KG1 (cell line): ENCODE measurements around the gene RIN1.
"Not testable (repeated sequence)": the region's sequence is repeated elsewhere in the genome, so short reads cannot be mapped to it uniquely, and the experiment has no call there.

Experiments used
- DNase-seq: peaks from one replicate; lab custom pipeline; 2025; lab: John Stamatoyannopoulos, UW

RIN1 gene

DNA sequence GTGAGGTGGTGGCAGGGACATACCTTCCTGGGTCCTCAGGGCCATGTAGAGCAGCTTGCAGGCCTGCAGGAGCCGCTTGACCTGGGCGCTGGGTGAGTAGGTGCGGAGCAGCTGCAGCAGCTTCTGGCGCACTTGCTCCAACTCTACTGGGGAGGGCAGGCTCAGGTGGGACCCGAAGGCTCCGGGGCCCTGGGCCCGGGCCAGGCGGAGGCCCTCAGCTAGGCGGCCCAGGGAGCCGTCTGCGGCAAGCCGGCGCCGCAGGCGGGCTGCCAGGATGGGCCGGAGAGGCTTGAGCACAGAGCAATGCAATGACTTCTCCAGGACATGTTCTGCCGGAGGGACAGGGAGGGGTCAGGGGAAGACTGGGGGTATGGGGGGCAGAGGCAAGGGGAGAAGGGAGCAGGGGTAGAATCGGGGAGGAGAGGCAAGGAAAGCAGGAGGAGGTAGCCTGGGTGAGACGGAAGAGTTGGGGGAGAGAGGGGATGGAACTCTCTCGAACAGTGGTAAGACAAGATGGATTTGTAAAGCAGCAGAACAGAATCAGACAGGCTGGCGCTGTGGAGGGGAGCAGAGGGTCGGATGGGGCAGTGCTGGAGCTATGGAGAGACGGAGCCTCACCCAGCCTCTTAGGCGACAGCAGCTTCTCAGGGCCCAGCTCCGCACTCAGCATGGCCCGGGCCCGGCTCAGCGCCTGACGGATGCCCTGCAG, 2.2 kb downstream of the RIN1 start:
- no peak for DNase-seq

DNA sequence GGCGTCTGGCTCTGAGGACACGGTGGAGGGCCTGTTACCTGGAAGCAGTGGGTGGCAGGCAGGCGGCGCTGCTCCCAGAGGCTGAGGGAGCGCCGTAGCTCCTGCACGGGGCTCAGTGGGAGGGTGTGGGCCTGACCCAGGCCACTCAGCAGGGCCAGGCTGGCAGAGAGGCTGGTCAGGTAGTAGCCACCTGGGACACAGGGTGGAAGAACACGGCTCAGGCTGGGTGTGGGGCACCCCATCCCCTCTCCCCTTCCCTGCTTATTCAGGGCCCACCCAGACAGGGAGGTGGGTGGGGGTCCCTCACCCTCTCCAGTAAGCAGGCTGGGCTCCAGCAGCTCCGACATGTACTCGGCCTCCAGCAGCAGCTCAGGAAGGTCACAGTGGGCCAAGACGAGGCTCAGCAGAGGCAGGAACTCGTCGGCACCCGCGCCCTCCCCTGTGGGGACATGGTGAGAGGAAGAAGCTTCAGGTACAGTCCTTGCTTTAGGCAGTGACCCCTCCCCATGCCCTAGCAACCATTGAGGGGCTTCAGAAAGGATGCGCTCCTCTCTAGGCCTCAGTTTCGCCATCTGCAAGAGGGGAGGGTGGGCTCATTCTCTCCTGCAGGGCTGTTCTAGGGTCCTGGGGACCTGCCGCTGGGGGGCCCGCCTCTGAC, 2.9 kb downstream of the RIN1 start:
- DNase-seq: no peak

DNA sequence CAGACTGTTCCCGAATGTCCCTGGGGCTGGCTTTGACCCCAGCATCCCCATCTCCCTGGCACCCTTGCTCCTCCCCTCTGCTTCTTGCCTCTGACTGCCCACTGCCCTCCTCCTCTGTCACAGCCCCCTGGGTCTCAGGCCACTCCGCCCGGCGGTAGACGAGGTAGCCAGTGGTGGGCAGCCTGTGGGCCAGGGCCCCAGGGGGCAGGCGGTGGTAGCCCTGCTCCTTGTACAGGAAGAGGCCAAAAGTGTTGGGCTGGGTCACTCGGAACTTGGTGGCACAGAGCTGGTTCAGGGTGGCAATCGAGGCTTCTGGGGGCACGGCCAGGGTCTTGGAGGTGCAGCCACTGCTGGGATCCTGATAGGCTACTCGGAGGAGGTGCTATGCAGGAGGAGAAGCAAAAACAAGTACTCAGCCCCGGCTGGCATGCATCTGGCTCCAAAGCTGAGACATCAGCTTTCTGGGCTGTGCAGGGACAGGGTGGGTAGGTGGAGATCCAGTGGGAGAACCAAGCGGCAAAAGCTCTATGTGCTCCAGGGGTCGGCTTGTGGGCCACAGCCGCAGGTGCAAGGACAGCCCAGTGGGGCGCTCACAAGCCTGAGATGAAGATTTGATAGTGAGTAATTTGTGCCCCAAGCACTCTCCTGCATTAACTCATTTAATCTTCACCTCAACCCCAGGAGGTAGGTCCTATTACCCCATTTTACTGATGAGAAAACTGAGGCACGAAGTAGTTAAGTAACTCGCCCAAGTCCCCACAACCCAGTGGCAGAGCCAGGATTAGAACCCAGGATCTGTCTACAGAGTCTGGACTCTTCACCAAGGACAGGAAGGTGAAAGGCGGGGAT, 3.6 kb downstream of the RIN1 start:
- DNase-seq: no peak

DNA sequence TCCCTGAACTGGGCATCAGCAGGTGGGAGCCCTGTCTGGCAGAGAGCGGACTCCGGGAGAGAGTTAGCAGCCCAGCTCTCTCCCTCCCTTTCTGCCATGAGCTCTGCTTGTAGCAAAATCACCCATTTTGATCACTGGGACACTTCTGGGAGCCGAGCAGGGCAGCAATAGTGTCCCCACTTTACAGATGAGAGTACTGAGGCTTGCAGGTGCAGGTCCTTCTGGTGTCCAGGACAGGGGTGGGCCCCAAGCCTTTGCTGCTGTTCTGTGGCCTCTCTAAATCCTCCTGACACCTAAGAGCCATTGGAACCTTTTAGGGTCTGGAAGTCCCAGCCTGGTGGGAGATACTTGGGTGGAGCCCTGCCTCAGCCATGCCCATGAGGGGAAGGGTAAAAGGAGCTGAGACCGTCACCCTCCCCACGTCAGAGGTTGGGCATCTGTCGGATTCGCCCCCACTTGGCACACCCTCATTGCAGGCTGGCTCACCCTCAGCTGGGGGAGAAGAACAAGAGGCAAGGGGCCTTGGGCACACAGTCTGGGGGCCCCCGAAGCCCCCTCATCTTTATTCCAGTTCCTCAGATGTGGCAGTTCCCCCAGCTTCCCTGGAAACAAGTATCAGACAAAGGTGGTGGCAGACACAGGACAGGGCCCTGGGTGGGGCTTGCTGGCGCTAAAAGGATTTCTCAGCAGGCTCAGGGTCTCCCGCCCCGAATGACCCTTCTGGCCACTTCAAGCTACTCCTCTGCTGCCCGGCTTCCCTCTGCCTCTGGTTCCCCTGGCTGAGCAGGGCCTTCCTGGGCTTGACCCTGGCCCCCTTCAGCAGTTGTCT, 4.5 kb downstream of the RIN1 start:
- no peak for DNase-seq

DNA sequence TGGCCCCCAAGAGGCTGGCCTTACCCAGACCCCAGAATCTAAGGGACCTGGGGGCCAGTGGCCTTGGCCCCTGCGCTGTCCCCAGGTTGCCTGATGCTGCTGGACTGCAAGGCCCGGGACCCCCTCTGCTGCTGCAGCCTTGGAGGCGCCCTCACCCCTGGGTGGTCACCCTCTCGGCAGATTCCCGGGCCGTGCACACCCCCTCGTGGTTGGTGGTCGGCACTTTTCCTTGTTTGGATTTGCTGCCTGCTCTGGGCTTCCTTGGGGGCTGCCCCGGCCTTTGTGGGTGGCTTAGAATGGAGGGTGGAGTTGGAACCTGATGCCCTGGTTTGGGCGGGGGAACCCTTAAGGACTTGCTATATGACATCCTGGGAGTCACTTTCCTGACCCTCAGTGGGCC, 5.3 kb downstream of the RIN1 start:
- no peak for DNase-seq

DNA sequence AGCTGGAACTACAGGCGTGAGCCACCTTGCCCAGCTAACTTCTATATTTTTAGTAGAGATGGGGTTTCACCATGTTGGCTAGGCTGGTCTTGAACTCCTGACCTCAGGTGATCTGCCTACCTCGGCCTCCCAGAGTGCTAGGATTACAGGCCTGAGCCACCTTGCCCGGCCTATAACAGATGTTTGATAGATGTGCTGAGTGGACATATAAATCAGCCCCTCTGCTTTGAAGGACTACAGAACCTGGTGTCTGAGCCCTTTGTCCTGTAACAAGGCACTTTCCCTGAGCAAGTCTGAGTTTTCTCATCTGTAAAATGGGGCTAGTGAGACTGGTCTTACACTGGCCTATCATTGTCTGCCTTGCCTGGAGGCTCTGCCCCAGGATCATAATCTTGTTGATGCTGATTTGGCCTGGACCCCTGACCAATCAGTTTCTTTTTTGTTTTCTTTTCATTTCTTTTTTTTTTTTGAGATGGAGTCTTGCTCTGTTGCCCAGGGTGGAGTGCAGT, 7.0 kb downstream of the RIN1 start:
- no peak for DNase-seq

DNA sequence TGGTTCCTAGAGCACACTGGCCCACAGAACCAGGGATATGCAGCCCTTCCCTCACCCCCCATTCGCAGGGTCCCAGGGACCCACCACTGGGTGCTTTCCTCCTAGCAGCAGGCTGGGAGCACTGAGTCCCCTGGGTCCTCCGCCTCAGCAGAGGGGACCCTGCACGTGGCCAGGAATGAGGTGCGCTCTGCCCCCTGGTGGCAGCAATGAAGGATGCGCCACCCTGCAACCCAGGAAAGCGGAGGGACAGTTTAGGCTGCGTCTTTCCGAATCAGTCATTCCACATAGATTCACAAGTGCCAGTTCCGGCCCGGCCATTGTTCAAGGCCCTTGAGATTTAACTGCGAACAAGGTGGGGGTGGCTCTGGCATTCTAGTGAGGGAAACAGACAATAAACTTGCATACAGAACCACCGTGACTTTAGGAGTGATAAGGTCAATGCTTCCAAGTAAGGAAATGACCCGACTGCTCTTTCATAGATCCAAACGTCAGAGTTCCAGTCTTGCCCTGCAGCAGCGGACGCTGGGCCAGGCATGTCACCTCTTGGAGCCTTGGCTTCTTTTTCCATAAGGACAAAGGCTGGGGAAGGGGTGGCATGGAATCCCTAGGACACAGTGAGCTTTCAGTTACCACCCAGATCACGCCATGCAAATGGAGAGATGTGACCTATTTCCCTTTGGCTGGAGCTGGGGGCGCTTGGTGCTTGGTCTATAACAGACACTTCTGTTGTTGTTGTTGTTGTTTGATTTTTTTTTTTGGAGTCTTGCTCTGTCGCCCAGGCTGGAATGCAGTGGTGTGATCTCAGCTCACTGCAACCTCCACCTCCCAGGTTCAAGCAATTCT, 7.7 kb downstream of the RIN1 start:
- DNase-seq: peak; percentile 62

DNA sequence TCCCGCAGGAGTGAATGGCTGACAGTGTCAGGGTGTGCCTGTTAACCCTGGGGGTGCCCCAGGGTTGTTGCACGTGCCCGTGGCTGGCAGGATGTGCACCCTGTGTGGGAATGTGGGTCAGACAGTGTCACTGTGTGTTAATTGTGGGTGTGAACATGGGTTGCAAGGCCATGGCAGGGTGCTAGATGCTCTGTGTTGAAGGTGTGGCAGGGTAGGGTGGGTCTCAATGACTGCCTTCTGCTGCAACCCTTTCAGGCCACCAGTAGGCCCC, 8.3 kb downstream of the RIN1 start:
- no peak for DNase-seq

DNA sequence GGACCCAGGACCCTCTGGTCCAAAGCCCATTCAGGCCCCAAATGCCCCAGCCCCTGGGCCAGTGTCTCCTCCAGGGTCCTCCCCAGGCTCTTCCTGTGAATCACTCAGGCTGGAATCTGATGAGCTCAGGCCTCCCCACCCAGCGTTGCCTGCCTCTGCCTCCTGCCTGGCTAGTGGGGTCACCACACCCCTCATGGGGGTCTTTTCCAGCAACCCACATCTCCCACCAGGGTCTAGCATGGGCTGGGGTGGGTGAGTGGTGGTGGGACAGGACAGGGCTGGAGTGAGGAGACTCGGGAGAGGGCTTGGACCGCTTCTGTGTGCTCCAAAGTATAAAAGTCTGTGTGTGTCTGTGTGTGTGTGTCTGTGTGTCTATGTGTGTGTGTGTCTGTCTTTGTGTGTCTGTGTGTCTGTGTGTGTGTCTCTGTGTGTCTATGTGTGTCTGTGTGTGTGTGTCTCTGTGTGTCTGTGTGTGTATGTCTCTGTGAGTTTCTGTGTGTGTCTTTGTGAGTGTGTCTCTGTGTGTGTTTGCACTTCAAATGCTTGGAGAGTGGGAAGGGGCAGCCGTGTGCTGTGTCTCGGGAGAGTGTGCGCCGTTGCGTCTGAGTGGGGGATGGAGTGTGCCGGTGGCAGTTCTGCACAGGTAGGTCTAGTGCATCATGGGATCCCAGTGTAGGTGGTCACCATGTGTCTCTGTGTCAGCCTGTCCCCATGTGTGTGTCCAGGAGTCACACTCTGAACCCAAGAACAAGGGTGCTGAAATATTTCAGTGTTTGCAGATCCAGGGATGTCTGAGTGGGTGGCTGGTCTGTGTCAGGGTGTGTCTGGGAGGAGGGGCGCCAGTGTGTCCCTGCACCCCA, 8.8 kb downstream of the RIN1 start:
- DNase-seq: no peak

DNA sequence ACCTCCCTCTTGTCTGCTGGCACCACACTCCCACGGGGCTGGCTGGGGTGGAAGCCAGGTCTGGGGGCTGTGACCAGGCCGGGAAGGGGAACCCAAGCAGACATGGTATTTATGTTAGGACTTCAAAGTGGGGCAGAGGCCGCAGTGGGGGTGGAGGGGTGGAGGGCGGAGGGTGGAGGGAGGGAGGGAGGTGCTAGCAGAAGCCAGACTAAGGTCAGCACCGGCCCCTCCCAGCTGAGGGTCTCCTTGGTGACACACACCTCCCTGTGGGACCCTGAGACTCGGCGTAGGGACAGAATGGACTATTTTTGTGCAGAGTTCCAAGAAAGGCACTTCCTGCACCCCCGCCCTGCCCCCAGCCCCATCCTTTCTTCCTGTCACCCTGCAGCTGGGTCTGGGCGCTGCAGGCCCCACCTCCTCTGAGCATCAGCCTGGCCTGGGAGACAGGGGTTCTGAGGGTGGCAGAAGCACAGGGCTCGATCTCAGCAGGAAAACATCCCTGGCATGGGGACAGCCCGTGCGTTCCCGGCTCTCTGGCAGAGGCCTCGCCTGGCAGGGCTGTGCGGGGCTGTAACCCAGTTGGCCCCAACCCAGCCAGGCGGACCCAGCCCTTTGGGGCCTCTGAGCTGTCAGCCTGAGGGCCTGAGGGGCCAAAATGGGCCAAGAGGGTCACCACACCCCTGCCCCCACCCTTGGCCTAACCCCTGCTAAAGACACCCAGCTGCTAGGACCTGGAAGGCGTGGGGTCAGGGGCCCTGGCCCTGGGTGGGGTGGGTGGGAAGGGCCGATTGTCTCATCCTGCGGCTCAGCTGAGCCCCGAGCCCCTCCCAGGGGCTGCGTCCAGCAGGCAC, 9.7 kb downstream of the RIN1 start:
- no peak for DNase-seq

DNA sequence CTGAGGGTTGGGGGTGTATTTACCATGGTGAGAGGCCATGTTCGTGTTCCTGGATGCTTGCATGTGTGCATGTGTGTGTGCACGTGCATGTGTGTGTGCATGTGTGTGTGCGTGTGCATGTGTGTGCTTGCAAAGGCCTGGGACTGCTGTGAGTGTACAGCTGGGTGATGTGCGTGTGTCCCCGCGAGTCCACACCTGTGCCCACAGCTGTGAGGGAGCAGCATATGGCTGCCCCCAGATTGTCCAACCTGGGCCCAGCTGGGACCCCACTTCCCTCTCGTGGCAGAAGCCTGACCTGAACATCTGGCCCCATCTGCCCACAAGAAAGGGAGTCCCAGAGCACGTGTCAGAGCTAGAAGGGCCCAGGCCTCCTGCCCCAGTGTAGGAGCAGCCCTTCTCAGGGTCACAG, 11.0 kb downstream of the RIN1 start:
- DNase-seq: no peak

DNA sequence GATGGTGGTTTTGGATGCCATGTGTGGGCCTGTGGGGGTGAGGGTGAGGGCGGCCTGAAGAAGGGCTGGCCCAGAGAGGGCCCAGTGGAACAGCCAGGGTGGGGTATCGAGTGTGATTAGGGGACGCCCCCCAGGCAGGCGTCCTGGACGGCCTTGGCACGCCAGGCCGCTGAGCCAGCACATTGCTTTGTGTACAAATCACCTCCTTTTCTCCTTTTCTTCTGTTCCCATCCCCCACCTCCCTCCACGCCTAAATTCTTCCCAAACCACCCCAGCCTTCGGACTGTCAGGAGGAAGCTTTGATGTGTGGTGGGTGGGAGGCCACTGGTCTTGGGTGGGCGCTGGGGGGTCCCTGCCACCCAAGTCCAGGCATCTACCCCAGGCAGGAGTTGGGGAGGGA, 11.6 kb downstream of the RIN1 start:
- no peak for DNase-seq

DNA sequence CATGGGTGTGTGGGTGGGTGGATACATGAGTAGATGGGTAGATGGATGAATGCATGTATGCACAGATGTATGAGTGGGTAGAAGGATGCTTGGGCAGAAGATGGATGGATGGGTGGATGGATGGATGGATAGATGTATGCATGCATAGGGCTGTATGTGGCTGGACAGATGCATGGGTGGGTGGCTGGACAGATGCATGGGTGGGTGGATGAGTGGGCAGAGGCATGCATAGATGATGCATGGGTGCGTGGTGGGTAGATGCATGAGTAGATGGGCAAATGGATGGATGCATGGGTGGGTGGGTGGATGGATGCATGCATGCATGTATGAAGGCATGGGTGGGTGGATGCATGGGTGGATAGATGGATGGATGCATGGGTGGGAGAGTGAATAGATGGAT, 12.6 kb downstream of the RIN1 start:
- no peak for DNase-seq

DNA sequence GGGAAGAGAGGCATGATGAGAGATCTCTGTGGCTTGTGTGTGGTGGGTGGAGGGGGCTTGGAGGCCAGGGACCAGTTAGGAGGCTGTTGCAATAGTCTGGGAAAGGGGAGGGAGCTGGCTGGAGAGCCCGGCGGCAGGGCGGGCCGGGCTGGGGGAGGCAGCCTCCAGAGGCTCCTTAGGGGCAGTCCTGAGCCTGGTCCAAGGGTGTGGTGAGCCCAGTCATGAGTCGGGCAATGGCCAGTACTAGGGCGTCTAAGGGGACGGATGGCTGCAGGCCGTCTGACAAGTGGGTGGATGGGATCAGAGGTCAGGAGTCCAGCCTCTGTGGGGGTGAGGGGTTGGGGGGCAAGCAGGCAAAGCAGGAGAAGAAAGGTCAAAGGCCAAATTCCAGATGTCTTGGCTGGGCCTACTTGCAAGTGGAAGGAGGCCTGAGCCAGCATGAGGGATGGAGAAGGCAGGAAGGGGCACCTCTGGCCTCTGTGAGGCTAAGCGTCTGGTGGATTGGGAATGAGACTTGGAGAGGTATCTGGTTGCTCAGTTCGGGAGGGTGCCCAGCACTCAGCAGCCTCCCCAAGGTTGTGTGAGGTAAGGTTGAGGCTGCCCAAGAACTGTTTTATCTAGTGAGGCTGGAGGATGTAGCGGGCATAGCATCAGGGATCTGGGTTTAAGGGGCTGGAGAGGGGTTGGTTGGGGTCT, 13.4 kb downstream of the RIN1 start:
- DNase-seq: no peak

DNA sequence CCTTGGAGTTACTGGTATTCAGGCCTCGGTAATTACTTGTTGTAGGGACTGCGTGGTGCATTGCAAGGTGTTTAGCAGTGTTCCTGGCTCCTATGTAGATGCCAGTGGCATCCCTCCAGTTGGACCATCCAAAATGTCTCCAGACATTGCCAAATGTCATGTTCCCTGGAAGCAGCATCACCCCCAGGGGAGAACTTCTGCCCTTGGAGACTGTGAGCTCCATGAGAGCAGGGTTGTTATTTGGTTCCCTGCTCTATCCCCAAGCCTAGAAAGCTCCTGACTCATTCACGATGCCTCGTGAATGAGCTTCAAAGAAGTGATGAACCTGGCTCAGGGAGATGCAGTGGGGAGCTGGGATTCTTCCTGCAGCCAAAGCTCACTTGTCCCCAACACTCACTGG, 14.6 kb downstream of the RIN1 start:
- no peak for DNase-seq

DNA sequence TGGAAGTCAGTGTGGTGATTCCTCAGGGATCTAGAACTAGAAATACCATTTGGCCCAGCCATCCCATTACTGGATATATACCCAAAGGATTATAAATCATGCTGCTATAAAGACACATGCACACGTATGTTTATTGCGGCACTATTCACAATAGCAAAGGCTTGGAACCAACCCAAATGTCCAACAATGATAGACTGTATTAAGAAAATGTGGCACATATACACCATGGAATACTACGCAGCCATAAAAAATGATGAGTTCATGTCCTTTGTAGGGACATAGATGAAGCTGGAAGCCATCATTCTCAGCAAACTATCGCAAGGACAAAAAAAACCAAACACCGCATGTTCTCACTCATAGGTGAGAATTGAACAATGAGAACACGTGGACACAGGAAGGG, 15.5 kb downstream of the RIN1 start:
- DNase-seq: not testable (repeated sequence)

DNA sequence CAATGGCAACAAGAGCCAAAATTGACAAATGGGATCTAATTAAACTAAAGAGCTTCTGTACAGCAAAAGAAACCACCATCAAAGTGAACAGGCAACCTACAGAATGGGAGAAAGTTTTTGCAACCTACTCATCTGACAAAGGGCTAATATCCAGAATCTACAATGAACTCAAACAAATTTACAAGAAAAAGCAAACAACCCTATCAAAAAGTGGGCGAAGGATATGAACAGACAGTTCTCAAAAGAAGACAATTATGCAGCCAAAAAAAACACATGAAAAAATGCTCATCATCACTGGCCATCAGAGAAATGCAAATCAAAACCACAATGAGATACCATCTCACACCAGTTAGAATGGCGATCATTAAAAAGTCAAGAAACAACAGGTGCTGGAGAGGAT, 15.9 kb downstream of the RIN1 start:
- not testable (repeated sequence) for DNase-seq

DNA sequence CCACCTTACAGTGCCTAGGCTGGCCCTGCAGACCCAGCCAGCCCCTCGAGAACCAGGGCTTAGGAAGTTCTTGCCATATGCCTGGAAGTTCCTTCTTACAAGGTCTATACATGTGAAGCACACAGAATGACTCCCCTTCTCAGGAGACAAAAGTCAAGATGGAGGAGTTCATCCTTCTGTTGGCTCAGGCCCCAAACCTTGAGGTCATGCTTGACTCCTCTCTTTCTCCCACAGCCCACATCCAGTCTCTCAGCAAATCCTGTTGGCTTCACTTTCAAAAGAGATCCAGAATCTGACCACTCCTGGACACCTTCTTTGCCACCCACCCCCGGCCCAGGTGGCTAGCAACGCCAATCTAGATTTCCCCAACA, 17.6 kb downstream of the RIN1 start:
- DNase-seq: no peak
